Panc1 (cell line): ENCODE measurements around the gene NDUFB4. TPM values are rescaled to one million over a fixed set of nuclear protein-coding genes. Genes with fewer than 3 reads are reported as not detected.

ENCODE experiments used
- ATAC-seq: fragments of 200-7000 bp; cut with Tn5 transposase; 2 replicates; pipeline ENCODE4 v1.9.1; 2020; ENCODE audit warnings: mild to moderate bottlenecking, moderate library complexity
- BruUV-seq: library from RNA; stranded (reverse); fragments of 400-500 nt; replicated peaks from 2 replicates; lab custom pipeline; 2021; lab: Mats Ljungman, UMichigan
- CTCF ChIA-PET: fragments of 300-600 bp; sonication (Branson Sonifier 250); formaldehyde crosslinking; loops from one replicate; lab custom pipeline; 2022; ENCODE audit warnings: antibody characterized with exemption; lab: Charles Lee
- POLR2A ChIA-PET: fragments of 300-600 bp; sonication (Branson Sonifier 250); formaldehyde crosslinking; loops from one replicate; lab custom pipeline; 2022; ENCODE audit warnings: antibody characterized with exemption; lab: Charles Lee
- DNase-seq: peaks from one replicate; pipeline ENCODE4 v3.0.0-alpha.2; 2010; ENCODE audit warnings: low read depth, low spot score
- H3K27ac ChIP-seq: 2 replicates; pipeline ENCODE4 v1.5.1; 2011; ENCODE audit warnings: mild to moderate bottlenecking, low read length, inconsistent platforms
- H3K27me3 ChIP-seq: fragments of 200-500 bp; sonication (Bioruptor generic); 2 replicates; pipeline ENCODE4 v1.6.0; 2014; ENCODE audit warnings: low read length, inconsistent platforms; ENCODE audit not compliant: control insufficient read depth, insufficient read depth
- H3K36me3 ChIP-seq: fragments of 200-500 bp; sonication (Bioruptor generic); 2 replicates; pipeline ENCODE4 v1.5.1; 2014; ENCODE audit warnings: inconsistent platforms, mild to moderate bottlenecking, low read length, moderate library complexity; ENCODE audit not compliant: control insufficient read depth, insufficient read depth
- H3K4me1 ChIP-seq: 2 replicates; pipeline ENCODE4 v1.5.1; 2011; ENCODE audit warnings: inconsistent platforms, mild to moderate bottlenecking, low read length, moderate library complexity; ENCODE audit not compliant: control insufficient read depth, insufficient read depth
- H3K4me3 ChIP-seq, 2 experiments: 2 replicates each; pipeline ENCODE4 v1.5.1; 2011 to 2012; ENCODE audit warnings: low read depth in 2 of 2, low read length in 2 of 2, mild to moderate bottlenecking in 2 of 2, inconsistent platforms in 1 of 2, moderate library complexity in 1 of 2
- H3K9me3 ChIP-seq: fragments of 200-500 bp; sonication (Bioruptor generic); 2 replicates; pipeline ENCODE4 v1.5.1; 2014; ENCODE audit warnings: low read depth, mild to moderate bottlenecking, inconsistent platforms, low read length, moderate library complexity; ENCODE audit not compliant: control insufficient read depth, insufficient read depth
- CTCF ChIP-seq: fragments of 450-650 bp; IDR thresholded peaks from 2 replicates; pipeline ENCODE4 v1.5.1; 2017; ENCODE audit warnings: mild to moderate bottlenecking
- POLR2AphosphoS5 ChIP-seq: IDR thresholded peaks from 2 replicates; pipeline ENCODE4 v1.6.1; 2012; ENCODE audit warnings: mild to moderate bottlenecking, low read depth, low read length, moderate library complexity
- REST ChIP-seq, 2 experiments: IDR thresholded peaks; 2 replicates each; pipeline ENCODE4 v1.6.1; 2011 to 2012; ENCODE audit warnings: low read depth in 2 of 2, control low read depth in 1 of 2, low read length in 1 of 2, mild to moderate bottlenecking in 1 of 2, moderate library complexity in 1 of 2; ENCODE audit not compliant: insufficient read depth in 1 of 2
- SIN3A ChIP-seq: IDR thresholded peaks from 2 replicates; pipeline ENCODE4 v1.6.1; 2012; ENCODE audit warnings: low read depth, mild to moderate bottlenecking, low read length, moderate library complexity, borderline replicate concordance; ENCODE audit not compliant: insufficient read depth
- TCF7L2 ChIP-seq: IDR thresholded peaks from 2 replicates; pipeline ENCODE4 v1.6.1; 2011; ENCODE audit warnings: mild to moderate bottlenecking, low read depth, low read length, inconsistent platforms
- in situ Hi-C: cut with HindIII; loops from 2 replicates; pipeline ENCODE4 v1.10.0; 2016; ENCODE audit warnings: low sequenced_read_pairs, low pct_unique_long_range_greater_than_20kb
- intact Hi-C: fragments of 100-400 bp; cut with micrococcal nuclease; formaldehyde crosslinking; loops from one replicate; pipeline ENCODE4 v1.10.0; 2022; ENCODE audit not compliant: unreplicated experiment
- total RNA-seq: library from RNA; stranded (reverse); gene quantifications from one replicate; pipeline ENCODE4 v1.2.1, GENCODE V29; 2021; ENCODE audit not compliant: unreplicated experiment

Gene NDUFB4
- total RNA-seq, 1 experiment from 2014 or later: 208 TPM

- H3K9me3 ChIP-seq: no peaks in the 10 kb centered on the region
- ATAC-seq: no peak
- H3K27ac ChIP-seq: no peak overlapping the region
- peaks cover 14% of the 10 kb centered on the region for H3K4me1 ChIP-seq
- in situ Hi-C loops: no loop called here
- no TSS peak for BruUV-seq
- peaks cover 30% of the 10 kb centered on the region for H3K36me3 ChIP-seq
- POLR2A ChIA-PET: no interaction called here
- intact Hi-C loops: no loop called here
- H3K4me3 ChIP-seq: no peak overlapping the region
- CTCF ChIA-PET: no interaction called here
- TF ChIP-seq CTCF (no peak), TCF7L2 (no peak), SIN3A (no peak), REST (IDR thresholded peaks at IDR 0.05; ENCODE audit: insufficient read depth in 1 of 2, low read depth in 2 of 2, low read length in 1 of 2) (no peak), POLR2AphosphoS5 (no peak)
- no peak for DNase-seq
- no peaks in the 10 kb centered on the region for H3K27me3 ChIP-seq
Measured at GRCh38 chr3:120599211-120599610, 3.1 kb downstream of the NDUFB4 start.

- in situ Hi-C loops: no loop called here
- DNase-seq (no peak), ATAC-seq (no peak)
- no TSS peak for BruUV-seq
- Histone ChIP-seq H3K9me3 (no peaks in the 10 kb centered on the region), H3K27ac (no peak overlapping the region), H3K4me1 (peaks cover 8% of the 10 kb centered on the region), H3K36me3 (peaks cover 27% of the 10 kb centered on the region), H3K4me3 (no peak overlapping the region), H3K27me3 (no peaks in the 10 kb centered on the region)
- no peak for TF ChIP-seq POLR2AphosphoS5
- TF ChIP-seq CTCF: no peak
- no peak for TF ChIP-seq SIN3A
- TF ChIP-seq REST (IDR thresholded peaks at IDR 0.05; ENCODE audit: insufficient read depth in 1 of 2, low read depth in 2 of 2, low read length in 1 of 2): no peak
- no peak for TF ChIP-seq TCF7L2
- ChIA-PET CTCF (no interaction called here), POLR2A (no interaction called here)
- intact Hi-C loops: no loop called here
Measured at GRCh38 chr3:120601554-120601953, 5.4 kb downstream of the NDUFB4 start.
